SK-N-SH treated with all-trans-retinoic acid at 6 μM for 48 hours (cell line): ENCODE results near the gene MSMO1.

Experiments used
- CSRNP3 ChIP-seq: fragments of 250-450 bp; sonication (Bioruptor Pico); IDR thresholded peaks from 2 replicates; pipeline ENCODE4 v1.5.1; 2021; ENCODE audit warnings: mild to moderate bottlenecking, moderate library complexity
- ISL1 ChIP-seq: fragments of 250-450 bp; sonication (Bioruptor Pico); IDR thresholded peaks from 2 replicates; pipeline ENCODE4 v2.1.2; 2022; ENCODE audit warnings: mild to moderate bottlenecking, moderate library complexity
- TSHZ2 ChIP-seq: fragments of 250-450 bp; sonication (Bioruptor Pico); IDR thresholded peaks from 2 replicates; pipeline ENCODE4 v1.5.0; 2020; ENCODE audit warnings: mild to moderate bottlenecking, moderate library complexity
- ZNF8 ChIP-seq: fragments of 450-650 bp; formaldehyde crosslinking; IDR thresholded peaks from 2 replicates; pipeline ENCODE4 v1.5.0; 2020; ENCODE audit warnings: mild to moderate bottlenecking, moderate library complexity

GRCh38 chr4:165288639-165289422 is 38.6 kb upstream of the MSMO1 start:
- TF ChIP-seq TSHZ2 = no peak
- TF ChIP-seq ZNF8 (CRISPR knock-in tag) = no peak
- no peak for TF ChIP-seq CSRNP3 (CRISPR knock-in tag)
- peak; percentile 31 for TF ChIP-seq ISL1 (CRISPR knock-in tag)
